Measurements from ENCODE around the gene LRBA. TPM values are rescaled to one million over a fixed set of nuclear protein-coding genes. Genes with fewer than 3 reads are reported as not detected.

Gene LRBA
- total and polyA plus RNA-seq, 12 donors, result 6.2 to 31.2 (median 23.9) TPM

GRCh38 chr4:150247184-150247583 is 767.9 kb downstream of the LRBA start:
- no peak for ATAC-seq
- no peaks in the 10 kb centered on the region for H3K9me3 ChIP-seq
- TF ChIP-seq CTCF (IDR thresholded peaks at IDR 0.05), result no peak
- intact Hi-C loops (cut with DNase I), result loop anchor here in 1 of 10 donors (10.0 kb wide), 1 partner anchor 242 kb away; no protein-coding TSS in a partner anchor
- H3K4me1 ChIP-seq, result peaks cover 0 to 4% (median 0%) of the 10 kb centered on the region in 9 donors
- 96 to 98% methylated on average over 7 of the region's 7 CpGs for WGBS, 2 donors
- no peak for DNase-seq
- no peaks in the 10 kb centered on the region for H3K27me3 ChIP-seq
- no peak overlapping the region for H3K4me3 ChIP-seq
- peaks cover 0 to 42% (median 0%) of the 10 kb centered on the region in 9 donors for H3K36me3 ChIP-seq
- no peak overlapping the region for H3K27ac ChIP-seq

GRCh38 chr4:150244600-150244999 is 770.5 kb downstream of the LRBA start:
- DNase-seq, result no peak
- H3K27ac ChIP-seq, result no peak overlapping the region
- no peaks in the 10 kb centered on the region for H3K9me3 ChIP-seq
- intact Hi-C loops (cut with DNase I), result loop anchor here in 7 of 10 donors (5.0 to 10.0 kb wide), 5 partner anchors 232 to 247 kb away; no protein-coding TSS in a partner anchor
- TF ChIP-seq CTCF (IDR thresholded peaks at IDR 0.05), result no peak
- H3K27me3 ChIP-seq, result no peaks in the 10 kb centered on the region
- no peak for ATAC-seq
- H3K36me3 ChIP-seq, result peaks cover 0 to 53% (median 0%) of the 10 kb centered on the region in 9 donors
- H3K4me3 ChIP-seq, result no peak overlapping the region
- H3K4me1 ChIP-seq, result no peaks in the 10 kb centered on the region
- WGBS, 2 donors, result 69 to 75% methylated on average over 3 of the region's 3 CpGs

- no peaks in the 10 kb centered on the region for H3K27me3 ChIP-seq
- intact Hi-C loops (cut with DNase I), result loop anchor here in 9 of 10 donors (1.0 to 10.0 kb wide), 8 partner anchors 232 to 247 kb away; no protein-coding TSS in a partner anchor
- no peaks in the 10 kb centered on the region for H3K9me3 ChIP-seq
- H3K36me3 ChIP-seq, result peaks cover 0 to 49% (median 0%) of the 10 kb centered on the region in 9 donors
- no peak for TF ChIP-seq CTCF (IDR thresholded peaks at IDR 0.05)
- no peak overlapping the region for H3K27ac ChIP-seq
- no peaks in the 10 kb centered on the region for H3K4me1 ChIP-seq
- ATAC-seq, result no peak
- DNase-seq, result no peak
- 93 to 95% methylated on average over 2 of the region's 2 CpGs for whole genome bisulfite sequencing, 2 donors
- no peak overlapping the region for H3K4me3 ChIP-seq
These were observed 771.2 kb downstream of the LRBA start for GRCh38 chr4:150243932-150244331.

GRCh38 chr4:150242820-150243458 is 772.1 kb downstream of the LRBA start:
- H3K27ac ChIP-seq, result no peak overlapping the region
- DNase-seq, result peak in 1 of 2 donors; percentile 25
- peaks cover 0 to 39% (median 0%) of the 10 kb centered on the region in 9 donors for H3K36me3 ChIP-seq
- no peaks in the 10 kb centered on the region for H3K27me3 ChIP-seq
- 41 to 50% methylated on average over 6 of the region's 6 CpGs for WGBS, 2 donors
- peak; percentile 82 to 94 (median 90) for TF ChIP-seq CTCF (IDR thresholded peaks at IDR 0.05)
- H3K9me3 ChIP-seq, result no peaks in the 10 kb centered on the region
- H3K4me1 ChIP-seq, result no peaks in the 10 kb centered on the region
- intact Hi-C loops (cut with DNase I), result loop anchor here in 9 of 10 donors (1.0 to 10.0 kb wide), 8 partner anchors 231 to 246 kb away; no protein-coding TSS in a partner anchor
- H3K4me3 ChIP-seq, result no peak overlapping the region
- peak in 6 of 8 donors; percentile 11 to 63 (median 50) for ATAC-seq
